Right lobe of liver (tissue), 6 donors: ENCODE data around the gene AURKAIP1. TPM values are rescaled to one million over a fixed set of nuclear protein-coding genes. Genes with fewer than 3 reads are reported as not detected.
"Not testable (repeated sequence)": the region's sequence is repeated elsewhere in the genome, so short reads cannot be mapped to it uniquely, and the experiment has no call there.

ENCODE experiments used
- ATAC-seq, 4 donors: fragments of 200-7000 bp; cut with Tn5 transposase; one replicate each; pipeline ENCODE4 v1.9.1; 2020; ENCODE audit warnings: mild to moderate bottlenecking in 4 of 4, moderate library complexity in 4 of 4
- DNase-seq, 3 donors: peaks; one replicate each; pipeline ENCODE4 v3.0.0-alpha.2; 2020
- H3K27ac ChIP-seq, 3 donors: fragments of 200-600 bp; one replicate each; pipeline ENCODE4 v1.8.0; 2022
- H3K27me3 ChIP-seq, 2 donors: fragments of 200-600 bp; one replicate each; pipeline ENCODE4 v1.8.0; 2022
- H3K36me3 ChIP-seq, 4 donors: fragments of 200-600 bp; sonication (generic) in 1 of 4; one replicate each; pipeline versions ENCODE4 v1.5.1 to v1.8.0; 2017 to 2022; ENCODE audit warnings: control low read depth in 1 of 4
- H3K4me1 ChIP-seq, 4 donors: fragments of 200-600 bp; sonication (generic) in 1 of 4; one replicate each; pipeline versions ENCODE4 v1.5.1 to v1.8.0; 2017 to 2022; ENCODE audit warnings: control low read depth in 1 of 4
- H3K4me3 ChIP-seq, 3 donors: fragments of 200-600 bp; one replicate each; pipeline ENCODE4 v1.8.0; 2022
- H3K9me3 ChIP-seq, 4 donors: fragments of 200-600 bp; sonication (generic) in 1 of 4; one replicate each; pipeline versions ENCODE4 v1.5.1 to v1.8.0; 2017 to 2022; ENCODE audit warnings: control low read depth in 1 of 4
- POLR2A ChIP-seq: fragments of 450-650 bp; IDR thresholded peaks from one replicate; pipeline ENCODE4 v1.6.1; 2017; ENCODE audit warnings: antibody characterized with exemption, mild to moderate bottlenecking
- WGBS: methylation state at CpG from one replicate; pipeline ENCODE4 v1.1.6; 2018; ENCODE audit warnings: low coverage, low lambda C conversion rate; ENCODE audit not compliant: insufficient coverage; ENCODE audit errors: missing lambda C conversion rate; 5-methylcytosine and 5-hydroxymethylcytosine counted together
- intact Hi-C, 2 donors: fragments of 100-400 bp; cut with DNase I; formaldehyde crosslinking; loops; one replicate each; pipeline versions ENCODE4 v1.11.2 to v1.14.1; 2022
- total RNA-seq, 6 experiments: library from RNA; depleted of rRNA in 2 of 6; stranded (reverse); fragments of >200 nt in 2 of 6; fragmentation: NEBNext Ultra II Directional in 3 of 6; extraction: Animal tissue kit (Norgen Biotek cat#: 25700) in 3 of 6; gene quantifications; one replicate each; pipeline versions ENCODE4 v1.1.0 to v1.2.4, GENCODE V29; 2016 to 2023
- TF ChIP-seq, protein P1 (sequence below), 4 donors: fragments of 200-600 bp in 3 of 4; fragments of 450-650 bp in 1 of 4; IDR thresholded peaks; one replicate each; pipeline versions ENCODE4 v1.5.1 to v1.8.0; 2016 to 2022; ENCODE audit warnings: antibody characterized with exemption in 4 of 4, mild to moderate bottlenecking in 2 of 4
- donor health status: DM: no; HTN: yes; CAD: no.
- donor health status: DM: no; HTN: no; CAD: no.
- donor health status: DM: no; HTN: no; CAD: no.
- donor health status: DM: no; HTN: yes; CAD: no.
- donor health status: DM: no; HTN: yes; CAD: no.

Gene AURKAIP1
- total RNA-seq, 6 experiments from 2014 or later: 70.0 to 140 (median 104) TPM

DNA sequence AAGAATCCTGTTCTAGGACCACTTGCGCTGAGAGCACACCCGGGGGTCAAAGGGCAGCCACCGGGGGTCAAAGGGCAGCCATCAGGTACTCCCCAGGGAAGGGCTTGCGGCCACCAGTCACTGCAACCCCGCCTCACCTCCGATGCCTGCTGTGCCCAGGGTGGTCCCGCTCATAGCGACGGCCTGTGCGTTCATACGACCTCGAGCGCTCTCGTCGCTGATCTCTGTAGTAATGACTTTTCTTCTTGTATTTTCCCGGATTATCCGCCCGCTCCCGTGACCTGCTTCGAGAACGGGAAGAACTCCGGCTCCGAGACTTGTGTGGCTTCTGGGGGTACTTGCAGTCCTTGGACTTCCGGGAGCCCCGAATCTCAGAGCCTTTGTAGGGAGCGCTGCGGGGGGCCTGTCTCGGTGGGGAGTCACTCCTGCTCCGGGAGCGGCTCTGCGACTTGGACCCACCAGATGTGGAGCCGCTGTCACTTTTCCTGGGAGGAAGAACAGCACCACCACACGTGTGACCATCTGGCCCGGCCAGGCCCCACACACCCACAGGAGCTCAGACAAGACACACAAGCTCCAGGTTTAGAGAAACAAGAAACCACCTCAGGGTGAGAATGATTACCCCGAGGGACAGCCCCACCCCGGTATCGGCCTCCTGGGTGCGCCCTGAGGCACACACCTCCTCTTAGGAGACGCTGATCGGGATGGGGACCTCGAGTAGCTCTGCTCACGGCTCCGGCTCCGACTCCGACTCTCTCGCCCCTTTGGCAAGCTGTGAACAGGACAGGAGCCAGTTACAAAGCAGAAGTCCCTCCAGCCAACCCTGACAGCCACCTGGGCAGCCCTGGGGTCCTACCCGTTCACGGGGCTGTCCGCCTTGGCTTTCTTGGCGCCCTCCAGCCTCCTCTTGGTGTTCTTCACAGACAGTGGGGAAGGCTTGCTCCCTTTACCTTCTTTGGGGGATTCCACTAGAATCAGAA, 12.4 kb upstream of the AURKAIP1 start:
- intact Hi-C loops: no loop called here
- Histone ChIP-seq H3K27me3 (no peaks in the 10 kb centered on the region), H3K27ac (no peak overlapping the region), H3K4me3 (no peak overlapping the region), H3K9me3 (no peaks in the 10 kb centered on the region), H3K36me3 (peaks cover 28 to 68% (median 48%) of the 10 kb centered on the region in 4 donors), H3K4me1 (peaks cover 0 to 16% (median 0%) of the 10 kb centered on the region in 4 donors)
- ATAC-seq: peak in 1 of 4 donors; percentile 36
- DNase-seq: no peak
- no peak for TF ChIP-seq POLR2A
- WGBS: 94% methylated on average over 28 of the region's 50 CpGs

DNA sequence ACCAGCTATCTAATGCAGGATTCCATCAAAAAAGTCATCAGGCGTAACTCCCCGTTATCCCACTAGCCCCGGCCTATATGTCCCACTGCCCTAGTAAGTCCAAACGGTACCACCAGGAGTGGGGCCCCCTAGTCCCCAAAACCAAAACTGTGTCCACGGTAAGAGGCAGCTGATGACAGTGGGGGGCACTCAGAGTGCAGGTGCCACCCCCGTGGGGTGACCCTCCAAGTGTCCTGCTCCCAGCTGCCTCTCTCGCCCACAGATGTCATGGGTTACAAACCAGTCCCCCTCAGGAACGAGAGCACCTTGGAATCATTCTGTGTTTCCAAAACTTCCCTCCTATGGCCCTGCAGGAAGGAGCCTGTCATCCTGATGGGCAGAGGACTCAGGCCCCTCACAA, 10.9 kb upstream of the AURKAIP1 start:
- H3K9me3 ChIP-seq: no peaks in the 10 kb centered on the region
- no peak for TF ChIP-seq POLR2A
- TF ChIP-seq, protein P1, sequence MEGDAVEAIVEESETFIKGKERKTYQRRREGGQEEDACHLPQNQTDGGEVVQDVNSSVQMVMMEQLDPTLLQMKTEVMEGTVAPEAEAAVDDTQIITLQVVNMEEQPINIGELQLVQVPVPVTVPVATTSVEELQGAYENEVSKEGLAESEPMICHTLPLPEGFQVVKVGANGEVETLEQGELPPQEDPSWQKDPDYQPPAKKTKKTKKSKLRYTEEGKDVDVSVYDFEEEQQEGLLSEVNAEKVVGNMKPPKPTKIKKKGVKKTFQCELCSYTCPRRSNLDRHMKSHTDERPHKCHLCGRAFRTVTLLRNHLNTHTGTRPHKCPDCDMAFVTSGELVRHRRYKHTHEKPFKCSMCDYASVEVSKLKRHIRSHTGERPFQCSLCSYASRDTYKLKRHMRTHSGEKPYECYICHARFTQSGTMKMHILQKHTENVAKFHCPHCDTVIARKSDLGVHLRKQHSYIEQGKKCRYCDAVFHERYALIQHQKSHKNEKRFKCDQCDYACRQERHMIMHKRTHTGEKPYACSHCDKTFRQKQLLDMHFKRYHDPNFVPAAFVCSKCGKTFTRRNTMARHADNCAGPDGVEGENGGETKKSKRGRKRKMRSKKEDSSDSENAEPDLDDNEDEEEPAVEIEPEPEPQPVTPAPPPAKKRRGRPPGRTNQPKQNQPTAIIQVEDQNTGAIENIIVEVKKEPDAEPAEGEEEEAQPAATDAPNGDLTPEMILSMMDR (IDR thresholded peaks at IDR 0.05): no peak
- H3K27ac ChIP-seq: no peak overlapping the region
- no peak for ATAC-seq
- DNase-seq: no peak
- peaks cover 0 to 16% (median 0%) of the 10 kb centered on the region in 4 donors for H3K4me1 ChIP-seq
- no peak overlapping the region for H3K4me3 ChIP-seq
- no peaks in the 10 kb centered on the region for H3K27me3 ChIP-seq
- H3K36me3 ChIP-seq: peaks cover 22 to 54% (median 40%) of the 10 kb centered on the region in 4 donors
- whole genome bisulfite sequencing: 87% methylated on average over 3 of the region's 8 CpGs
- intact Hi-C loops: no loop called here

DNA sequence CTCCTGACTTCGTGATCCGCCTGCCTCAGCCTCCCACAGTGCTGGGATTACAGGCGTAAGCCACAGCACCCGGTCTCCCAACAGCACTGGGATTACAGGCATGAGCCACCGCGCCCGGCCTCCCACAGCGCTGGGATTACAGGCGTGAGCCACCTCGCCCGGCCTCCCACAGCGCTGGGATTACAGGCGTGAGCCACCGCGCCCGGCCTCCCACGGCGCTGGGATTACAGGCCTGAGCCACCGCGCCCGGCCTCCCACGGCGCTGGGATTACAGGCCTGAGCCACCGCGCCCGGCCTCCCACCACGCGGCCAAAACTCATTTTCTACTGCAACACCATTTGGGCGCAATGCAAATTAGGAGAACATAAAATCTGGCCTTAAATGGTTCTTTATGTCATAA, 10.3 kb upstream of the AURKAIP1 start:
- H3K27ac ChIP-seq, H3K4me3 ChIP-seq, ATAC-seq, H3K27me3 ChIP-seq, DNase-seq, H3K9me3 ChIP-seq, intact Hi-C loops: not testable (repeated sequence)
- Histone ChIP-seq H3K4me1 (peaks cover 0 to 16% (median 0%) of the 10 kb centered on the region in 4 donors), H3K36me3 (peaks cover 18 to 48% (median 34%) of the 10 kb centered on the region in 4 donors)
- 84% methylated on average over 11 of the region's 29 CpGs for WGBS

DNA sequence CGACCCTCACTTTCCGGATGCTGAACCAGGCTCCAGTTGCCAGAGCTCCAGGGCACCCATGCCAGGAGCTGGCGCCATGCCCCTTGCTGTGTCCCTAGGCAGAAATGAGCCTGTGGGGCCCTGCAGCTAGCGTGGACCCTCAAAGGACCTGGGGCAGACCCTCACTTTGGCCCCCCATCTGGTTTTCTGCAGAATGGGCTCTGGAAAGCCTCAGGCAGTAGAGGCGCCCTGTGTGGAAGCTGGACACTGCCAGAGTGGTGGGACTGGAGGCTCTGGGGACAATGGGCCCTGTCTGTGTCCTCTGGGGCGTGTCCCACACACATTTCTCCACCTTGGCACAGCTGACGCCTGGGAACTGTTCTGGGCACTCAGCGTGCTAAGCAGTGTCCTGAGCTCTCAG, 6.3 kb upstream of the AURKAIP1 start:
- peaks cover 0 to 16% (median 0%) of the 10 kb centered on the region in 4 donors for H3K4me1 ChIP-seq
- intact Hi-C loops: no loop called here
- ATAC-seq (no peak), DNase-seq (no peak)
- no peaks in the 10 kb centered on the region for H3K27me3 ChIP-seq
- no peak for TF ChIP-seq POLR2A
- TF ChIP-seq, protein P1 (IDR thresholded peaks at IDR 0.05): no peak
- H3K4me3 ChIP-seq: no peak overlapping the region
- no peaks in the 10 kb centered on the region for H3K9me3 ChIP-seq
- H3K27ac ChIP-seq: no peak overlapping the region
- peaks cover 0 to 9% (median 5%) of the 10 kb centered on the region in 4 donors for H3K36me3 ChIP-seq
- 60% methylated on average over 1 of the region's 8 CpGs for WGBS

DNA sequence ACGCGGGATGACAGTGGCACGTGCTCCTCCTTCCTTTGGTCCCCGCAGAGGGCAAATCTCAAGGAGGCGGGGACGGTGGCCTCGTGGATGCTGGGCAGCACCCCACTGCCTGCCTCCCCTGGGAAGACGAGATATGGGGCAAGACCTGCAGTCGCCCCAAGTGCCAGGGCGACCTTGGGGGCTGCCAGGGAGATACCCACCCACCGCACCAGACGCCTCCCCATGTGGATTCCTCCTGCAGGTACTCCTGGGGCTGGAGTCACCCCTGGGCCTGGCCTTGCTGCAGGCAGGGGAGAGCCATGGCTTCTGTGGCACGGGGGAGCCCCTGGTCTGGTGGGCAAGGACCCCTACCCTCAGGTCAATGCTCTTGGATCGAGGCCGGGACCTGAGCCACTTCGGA, 5.9 kb upstream of the AURKAIP1 start:
- Histone ChIP-seq H3K27ac (no peak overlapping the region), H3K27me3 (no peaks in the 10 kb centered on the region), H3K36me3 (peaks cover 0 to 5% (median 2%) of the 10 kb centered on the region in 4 donors), H3K4me1 (peaks cover 0 to 20% (median 0%) of the 10 kb centered on the region in 4 donors), H3K9me3 (no peaks in the 10 kb centered on the region), H3K4me3 (no peak overlapping the region)
- intact Hi-C loops: no loop called here
- DNase-seq (no peak), ATAC-seq (peak in 1 of 4 donors; percentile 11)
- no peak for TF ChIP-seq POLR2A
- TF ChIP-seq, protein P1 (IDR thresholded peaks at IDR 0.05): no peak
- WGBS: no CpG with 5 or more reads among the region's 16 CpGs
